ENCODE results near the gene LCN2. TPM values are rescaled to one million over a fixed set of nuclear protein-coding genes. Genes with fewer than 3 reads are reported as not detected.
A peak's percentile ranks its signal among the peaks of the same experiment; 100 is the strongest.

Gene LCN2
- total RNA-seq (2014; rRNA removed; shearing (Covaris generic)) (0.27 TPM in 1 of 2 replicates, not detected in the other), polyA plus RNA-seq (2016; fragmentation: Nextera tagmentation; extraction: Ambion mirVana) (2.0 and 2.7 TPM in 2 replicates)
- long read RNA-seq, result 0 reads

GRCh38 chr9:128149001-128149701 lies at the start of gene LCN2:
Gene LCN2 (plus strand): TSS chr9:128149453. CDS start chr9:128149526, 73 bp downstream.
- Histone ChIP-seq H3K4me1 (ENCODE audit: insufficient read depth) (peaks cover 3% of the 10 kb centered on the region), H3K27ac (ENCODE audit: low read depth) (no peak within 1 kb of the TSS), H2AFZ (peak within 1 kb of the TSS; percentile 96), H3K36me3 (ENCODE audit: insufficient read depth) (no peaks in the 10 kb centered on the region), H3F3A (replicated peaks; ENCODE audit: low read depth) (no peaks in the 10 kb centered on the region), H3K4me3 (peak within 1 kb of the TSS; percentile 41; the same call in 1 of the 2 replicates), H3K9me2 (ENCODE audit: insufficient read depth) (no peaks in the 10 kb centered on the region), H4K20me1 (replicated peaks; ENCODE audit: insufficient read depth) (no peaks in the 10 kb centered on the region), H3K79me2 (replicated peaks; ENCODE audit: insufficient read depth) (no peaks in the 10 kb centered on the region), H3K27me3 (ENCODE audit: insufficient read depth) (no peaks in the 10 kb centered on the region), H3K4me2 (peak within 1 kb of the TSS; percentile 68)
- Mint-ChIP-seq H3K36me3 (ENCODE audit: low read depth) (no peaks in the 10 kb centered on the region), H3K4me3 (no peak within 1 kb of the TSS), H3K4me1 (peaks cover 10% of the 10 kb centered on the region), H3K27me3 (ENCODE audit: insufficient read depth, low read depth, poor library complexity) (peaks cover 11% of the 10 kb centered on the region), H3K9me3 (no peaks in the 10 kb centered on the region), H3K27ac (no peak within 1 kb of the TSS)
- no peak for ATAC-seq
- TF ChIP-seq, protein P1, sequence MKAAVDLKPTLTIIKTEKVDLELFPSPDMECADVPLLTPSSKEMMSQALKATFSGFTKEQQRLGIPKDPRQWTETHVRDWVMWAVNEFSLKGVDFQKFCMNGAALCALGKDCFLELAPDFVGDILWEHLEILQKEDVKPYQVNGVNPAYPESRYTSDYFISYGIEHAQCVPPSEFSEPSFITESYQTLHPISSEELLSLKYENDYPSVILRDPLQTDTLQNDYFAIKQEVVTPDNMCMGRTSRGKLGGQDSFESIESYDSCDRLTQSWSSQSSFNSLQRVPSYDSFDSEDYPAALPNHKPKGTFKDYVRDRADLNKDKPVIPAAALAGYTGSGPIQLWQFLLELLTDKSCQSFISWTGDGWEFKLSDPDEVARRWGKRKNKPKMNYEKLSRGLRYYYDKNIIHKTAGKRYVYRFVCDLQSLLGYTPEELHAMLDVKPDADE (IDR thresholded peaks at IDR 0.05), result no peak
- TF ChIP-seq ZNF114 (CRISPR knock-in tag; IDR thresholded peaks at IDR 0.05) (no peak), CREB1 (CRISPR knock-in tag; IDR thresholded peaks at IDR 0.05; ENCODE audit: low read depth) (no peak), STAT1 (IDR thresholded peaks at IDR 0.05; ENCODE audit: unreplicated experiment) (no peak), JUNB (IDR thresholded peaks at IDR 0.05; ENCODE audit: unreplicated experiment) (no peak), EZH2 (IDR thresholded peaks at IDR 0.05; ENCODE audit: low read depth, unreplicated experiment) (no peak), POLR2AphosphoS5 (IDR thresholded peaks at IDR 0.05; ENCODE audit: low read depth) (no peak), ZNF331 (CRISPR knock-in tag; IDR thresholded peaks at IDR 0.05; ENCODE audit: low read depth) (no peak)
- TF ChIP-seq, protein P2, sequence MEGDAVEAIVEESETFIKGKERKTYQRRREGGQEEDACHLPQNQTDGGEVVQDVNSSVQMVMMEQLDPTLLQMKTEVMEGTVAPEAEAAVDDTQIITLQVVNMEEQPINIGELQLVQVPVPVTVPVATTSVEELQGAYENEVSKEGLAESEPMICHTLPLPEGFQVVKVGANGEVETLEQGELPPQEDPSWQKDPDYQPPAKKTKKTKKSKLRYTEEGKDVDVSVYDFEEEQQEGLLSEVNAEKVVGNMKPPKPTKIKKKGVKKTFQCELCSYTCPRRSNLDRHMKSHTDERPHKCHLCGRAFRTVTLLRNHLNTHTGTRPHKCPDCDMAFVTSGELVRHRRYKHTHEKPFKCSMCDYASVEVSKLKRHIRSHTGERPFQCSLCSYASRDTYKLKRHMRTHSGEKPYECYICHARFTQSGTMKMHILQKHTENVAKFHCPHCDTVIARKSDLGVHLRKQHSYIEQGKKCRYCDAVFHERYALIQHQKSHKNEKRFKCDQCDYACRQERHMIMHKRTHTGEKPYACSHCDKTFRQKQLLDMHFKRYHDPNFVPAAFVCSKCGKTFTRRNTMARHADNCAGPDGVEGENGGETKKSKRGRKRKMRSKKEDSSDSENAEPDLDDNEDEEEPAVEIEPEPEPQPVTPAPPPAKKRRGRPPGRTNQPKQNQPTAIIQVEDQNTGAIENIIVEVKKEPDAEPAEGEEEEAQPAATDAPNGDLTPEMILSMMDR (conservative IDR thresholded peaks at IDR 0.05; ENCODE audit: low read depth in 2 of 2), result no peak
- TF ChIP-seq, protein P3, sequence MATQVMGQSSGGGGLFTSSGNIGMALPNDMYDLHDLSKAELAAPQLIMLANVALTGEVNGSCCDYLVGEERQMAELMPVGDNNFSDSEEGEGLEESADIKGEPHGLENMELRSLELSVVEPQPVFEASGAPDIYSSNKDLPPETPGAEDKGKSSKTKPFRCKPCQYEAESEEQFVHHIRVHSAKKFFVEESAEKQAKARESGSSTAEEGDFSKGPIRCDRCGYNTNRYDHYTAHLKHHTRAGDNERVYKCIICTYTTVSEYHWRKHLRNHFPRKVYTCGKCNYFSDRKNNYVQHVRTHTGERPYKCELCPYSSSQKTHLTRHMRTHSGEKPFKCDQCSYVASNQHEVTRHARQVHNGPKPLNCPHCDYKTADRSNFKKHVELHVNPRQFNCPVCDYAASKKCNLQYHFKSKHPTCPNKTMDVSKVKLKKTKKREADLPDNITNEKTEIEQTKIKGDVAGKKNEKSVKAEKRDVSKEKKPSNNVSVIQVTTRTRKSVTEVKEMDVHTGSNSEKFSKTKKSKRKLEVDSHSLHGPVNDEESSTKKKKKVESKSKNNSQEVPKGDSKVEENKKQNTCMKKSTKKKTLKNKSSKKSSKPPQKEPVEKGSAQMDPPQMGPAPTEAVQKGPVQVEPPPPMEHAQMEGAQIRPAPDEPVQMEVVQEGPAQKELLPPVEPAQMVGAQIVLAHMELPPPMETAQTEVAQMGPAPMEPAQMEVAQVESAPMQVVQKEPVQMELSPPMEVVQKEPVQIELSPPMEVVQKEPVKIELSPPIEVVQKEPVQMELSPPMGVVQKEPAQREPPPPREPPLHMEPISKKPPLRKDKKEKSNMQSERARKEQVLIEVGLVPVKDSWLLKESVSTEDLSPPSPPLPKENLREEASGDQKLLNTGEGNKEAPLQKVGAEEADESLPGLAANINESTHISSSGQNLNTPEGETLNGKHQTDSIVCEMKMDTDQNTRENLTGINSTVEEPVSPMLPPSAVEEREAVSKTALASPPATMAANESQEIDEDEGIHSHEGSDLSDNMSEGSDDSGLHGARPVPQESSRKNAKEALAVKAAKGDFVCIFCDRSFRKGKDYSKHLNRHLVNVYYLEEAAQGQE (IDR thresholded peaks at IDR 0.05; ENCODE audit: unreplicated experiment), result no peak
- TF ChIP-seq, protein P4, sequence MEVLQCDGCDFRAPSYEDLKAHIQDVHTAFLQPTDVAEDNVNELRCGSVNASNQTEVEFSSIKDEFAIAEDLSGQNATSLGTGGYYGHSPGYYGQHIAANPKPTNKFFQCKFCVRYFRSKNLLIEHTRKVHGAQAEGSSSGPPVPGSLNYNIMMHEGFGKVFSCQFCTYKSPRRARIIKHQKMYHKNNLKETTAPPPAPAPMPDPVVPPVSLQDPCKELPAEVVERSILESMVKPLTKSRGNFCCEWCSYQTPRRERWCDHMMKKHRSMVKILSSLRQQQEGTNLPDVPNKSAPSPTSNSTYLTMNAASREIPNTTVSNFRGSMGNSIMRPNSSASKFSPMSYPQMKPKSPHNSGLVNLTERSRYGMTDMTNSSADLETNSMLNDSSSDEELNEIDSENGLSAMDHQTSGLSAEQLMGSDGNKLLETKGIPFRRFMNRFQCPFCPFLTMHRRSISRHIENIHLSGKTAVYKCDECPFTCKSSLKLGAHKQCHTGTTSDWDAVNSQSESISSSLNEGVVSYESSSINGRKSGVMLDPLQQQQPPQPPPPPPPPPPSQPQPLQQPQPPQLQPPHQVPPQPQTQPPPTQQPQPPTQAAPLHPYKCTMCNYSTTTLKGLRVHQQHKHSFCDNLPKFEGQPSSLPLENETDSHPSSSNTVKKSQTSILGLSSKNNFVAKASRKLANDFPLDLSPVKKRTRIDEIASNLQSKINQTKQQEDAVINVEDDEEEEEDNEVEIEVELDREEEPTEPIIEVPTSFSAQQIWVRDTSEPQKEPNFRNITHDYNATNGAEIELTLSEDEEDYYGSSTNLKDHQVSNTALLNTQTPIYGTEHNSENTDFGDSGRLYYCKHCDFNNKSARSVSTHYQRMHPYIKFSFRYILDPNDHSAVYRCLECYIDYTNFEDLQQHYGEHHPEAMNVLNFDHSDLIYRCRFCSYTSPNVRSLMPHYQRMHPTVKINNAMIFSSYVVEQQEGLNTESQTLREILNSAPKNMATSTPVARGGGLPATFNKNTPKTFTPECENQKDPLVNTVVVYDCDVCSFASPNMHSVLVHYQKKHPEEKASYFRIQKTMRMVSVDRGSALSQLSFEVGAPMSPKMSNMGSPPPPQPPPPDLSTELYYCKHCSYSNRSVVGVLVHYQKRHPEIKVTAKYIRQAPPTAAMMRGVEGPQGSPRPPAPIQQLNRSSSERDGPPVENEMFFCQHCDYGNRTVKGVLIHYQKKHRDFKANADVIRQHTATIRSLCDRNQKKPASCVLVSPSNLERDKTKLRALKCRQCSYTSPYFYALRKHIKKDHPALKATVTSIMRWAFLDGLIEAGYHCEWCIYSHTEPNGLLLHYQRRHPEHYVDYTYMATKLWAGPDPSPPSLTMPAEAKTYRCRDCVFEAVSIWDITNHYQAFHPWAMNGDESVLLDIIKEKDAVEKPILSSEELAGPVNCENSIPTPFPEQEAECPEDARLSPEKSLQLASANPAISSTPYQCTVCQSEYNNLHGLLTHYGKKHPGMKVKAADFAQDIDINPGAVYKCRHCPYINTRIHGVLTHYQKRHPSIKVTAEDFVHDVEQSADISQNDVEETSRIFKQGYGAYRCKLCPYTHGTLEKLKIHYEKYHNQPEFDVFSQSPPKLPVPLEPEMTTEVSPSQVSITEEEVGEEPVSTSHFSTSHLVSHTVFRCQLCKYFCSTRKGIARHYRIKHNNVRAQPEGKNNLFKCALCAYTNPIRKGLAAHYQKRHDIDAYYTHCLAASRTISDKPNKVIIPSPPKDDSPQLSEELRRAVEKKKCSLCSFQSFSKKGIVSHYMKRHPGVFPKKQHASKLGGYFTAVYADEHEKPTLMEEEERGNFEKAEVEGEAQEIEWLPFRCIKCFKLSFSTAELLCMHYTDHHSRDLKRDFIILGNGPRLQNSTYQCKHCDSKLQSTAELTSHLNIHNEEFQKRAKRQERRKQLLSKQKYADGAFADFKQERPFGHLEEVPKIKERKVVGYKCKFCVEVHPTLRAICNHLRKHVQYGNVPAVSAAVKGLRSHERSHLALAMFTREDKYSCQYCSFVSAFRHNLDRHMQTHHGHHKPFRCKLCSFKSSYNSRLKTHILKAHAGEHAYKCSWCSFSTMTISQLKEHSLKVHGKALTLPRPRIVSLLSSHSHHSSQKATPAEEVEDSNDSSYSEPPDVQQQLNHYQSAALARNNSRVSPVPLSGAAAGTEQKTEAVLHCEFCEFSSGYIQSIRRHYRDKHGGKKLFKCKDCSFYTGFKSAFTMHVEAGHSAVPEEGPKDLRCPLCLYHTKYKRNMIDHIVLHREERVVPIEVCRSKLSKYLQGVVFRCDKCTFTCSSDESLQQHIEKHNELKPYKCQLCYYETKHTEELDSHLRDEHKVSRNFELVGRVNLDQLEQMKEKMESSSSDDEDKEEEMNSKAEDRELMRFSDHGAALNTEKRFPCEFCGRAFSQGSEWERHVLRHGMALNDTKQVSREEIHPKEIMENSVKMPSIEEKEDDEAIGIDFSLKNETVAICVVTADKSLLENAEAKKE (CRISPR knock-in tag; IDR thresholded peaks at IDR 0.05), result no peak
- no peak for DNase-seq (ENCODE audit: low spot score)

Data from GM23338 (cell line).